Measurements from ENCODE around the gene UBXN11.
A peak's percentile ranks its signal among the peaks of the same experiment; 100 is the strongest.
"Not testable (repeated sequence)": the region's sequence is repeated elsewhere in the genome, so short reads cannot be mapped to it uniquely, and the experiment has no call there.

UBXN11 gene

GRCh38 chr1:26336477-26337205, 30.2 kb upstream of the UBXN11 start:
- DNase-seq, result peak; percentile 91

GRCh38 chr1:26335774-26336476, 29.5 kb upstream of the UBXN11 start:
- no peak for DNase-seq

GRCh38 chr1:26333312-26333711, 26.9 kb upstream of the UBXN11 start:
- not testable (repeated sequence) for DNase-seq

- no peak for DNase-seq
These were observed 23.8 kb upstream of the UBXN11 start for GRCh38 chr1:26330276-26330675.

- not testable (repeated sequence) for DNase-seq
These were observed 22.9 kb upstream of the UBXN11 start for GRCh38 chr1:26329380-26329779.

GRCh38 chr1:26328597-26328996, 22.2 kb upstream of the UBXN11 start:
- no peak for DNase-seq

GRCh38 chr1:26327956-26328362, 21.5 kb upstream of the UBXN11 start:
- peak; percentile 32 for DNase-seq

- no peak for DNase-seq
These were observed 18.1 kb upstream of the UBXN11 start for GRCh38 chr1:26324550-26324949.

- no peak for DNase-seq
These were observed 16.9 kb upstream of the UBXN11 start for GRCh38 chr1:26323382-26323781.

- DNase-seq, result no peak
These were observed 15.6 kb upstream of the UBXN11 start for GRCh38 chr1:26322042-26322331.

GRCh38 chr1:26321315-26322041, 15.0 kb upstream of the UBXN11 start:
- DNase-seq, result peak; percentile 83

- DNase-seq, result no peak
These were observed 14.5 kb upstream of the UBXN11 start for GRCh38 chr1:26320896-26321295.

- DNase-seq, result no peak
These were observed 12.1 kb upstream of the UBXN11 start for GRCh38 chr1:26318338-26319064.

GRCh38 chr1:26317612-26318337, 11.3 kb upstream of the UBXN11 start, which contains the start of gene CD52:
TSS of gene CD52 (plus strand) at chr1:26317958. CDS start at chr1:26318018, 60 bp downstream.
- no peak for DNase-seq

- DNase-seq, result no peak
These were observed 10.7 kb upstream of the UBXN11 start for GRCh38 chr1:26317146-26317545.

- DNase-seq, result no peak
These were observed 9.7 kb upstream of the UBXN11 start for GRCh38 chr1:26315874-26316850.

GRCh38 chr1:26314501-26314900, 8.1 kb upstream of the UBXN11 start:
- no peak for DNase-seq

- not testable (repeated sequence) for DNase-seq
These were observed 1.8 kb upstream of the UBXN11 start for GRCh38 chr1:26307966-26308899.

- DNase-seq, result no peak
These were observed 936 bp upstream of the UBXN11 start for GRCh38 chr1:26307363-26307781.
